ENCODE results near the gene HP1BP3.

HP1BP3 gene

DNA sequence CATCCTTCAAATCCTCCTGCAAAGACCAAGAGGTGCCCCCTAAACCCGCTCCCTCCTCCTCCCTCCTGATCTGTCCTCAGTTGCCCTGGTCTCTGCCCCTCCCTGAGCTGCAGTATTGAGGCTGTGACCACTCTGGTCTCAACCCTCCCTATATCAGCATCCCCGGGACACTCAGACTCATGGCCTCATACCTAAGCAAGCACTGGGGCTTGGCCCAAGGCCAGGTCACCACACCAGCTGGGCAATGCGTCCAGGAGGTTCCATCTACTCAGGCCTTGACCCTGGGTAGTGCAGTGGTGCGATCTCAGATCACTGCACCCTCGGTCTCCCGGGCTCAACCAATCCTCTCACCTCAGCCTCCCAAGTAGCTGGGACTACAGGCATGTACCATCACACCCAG lies 79.0 kb downstream of the HP1BP3 start:
- Histone ChIP-seq H3K9me2 (replicated peaks; ENCODE audit: control insufficient read depth, low read length) (no peaks in the 10 kb centered on the region), H3F3A (ENCODE audit: control insufficient read depth, insufficient read depth) (no peaks in the 10 kb centered on the region), H4K20me1 (ENCODE audit: control insufficient read depth, insufficient read depth, low read depth, low read length) (no peaks in the 10 kb centered on the region), H3K4me1 (ENCODE audit: control insufficient read depth, low read length) (no peaks in the 10 kb centered on the region), H3K27me3 (ENCODE audit: control insufficient read depth, low read length) (no peaks in the 10 kb centered on the region), H3K4me3 (ENCODE audit: low read length) (no peak overlapping the region), H3K4me2 (ENCODE audit: low read length) (no peak overlapping the region), H3K36me3 (ENCODE audit: control insufficient read depth, low read length) (no peaks in the 10 kb centered on the region), H3K27ac (ENCODE audit: low read depth, low read length) (no peak overlapping the region), H3K79me2 (ENCODE audit: control insufficient read depth, low read length) (no peaks in the 10 kb centered on the region), H3K9me3 (ENCODE audit: control insufficient read depth, insufficient read depth, low read length) (no peaks in the 10 kb centered on the region)
- TF ChIP-seq, protein P1, sequence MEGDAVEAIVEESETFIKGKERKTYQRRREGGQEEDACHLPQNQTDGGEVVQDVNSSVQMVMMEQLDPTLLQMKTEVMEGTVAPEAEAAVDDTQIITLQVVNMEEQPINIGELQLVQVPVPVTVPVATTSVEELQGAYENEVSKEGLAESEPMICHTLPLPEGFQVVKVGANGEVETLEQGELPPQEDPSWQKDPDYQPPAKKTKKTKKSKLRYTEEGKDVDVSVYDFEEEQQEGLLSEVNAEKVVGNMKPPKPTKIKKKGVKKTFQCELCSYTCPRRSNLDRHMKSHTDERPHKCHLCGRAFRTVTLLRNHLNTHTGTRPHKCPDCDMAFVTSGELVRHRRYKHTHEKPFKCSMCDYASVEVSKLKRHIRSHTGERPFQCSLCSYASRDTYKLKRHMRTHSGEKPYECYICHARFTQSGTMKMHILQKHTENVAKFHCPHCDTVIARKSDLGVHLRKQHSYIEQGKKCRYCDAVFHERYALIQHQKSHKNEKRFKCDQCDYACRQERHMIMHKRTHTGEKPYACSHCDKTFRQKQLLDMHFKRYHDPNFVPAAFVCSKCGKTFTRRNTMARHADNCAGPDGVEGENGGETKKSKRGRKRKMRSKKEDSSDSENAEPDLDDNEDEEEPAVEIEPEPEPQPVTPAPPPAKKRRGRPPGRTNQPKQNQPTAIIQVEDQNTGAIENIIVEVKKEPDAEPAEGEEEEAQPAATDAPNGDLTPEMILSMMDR (IDR thresholded peaks at IDR 0.05; ENCODE audit: low read depth, low read length, poor library complexity, severe bottlenecking), result no peak
- TF ChIP-seq EZH2phosphoT487 (IDR thresholded peaks at IDR 0.05; ENCODE audit: borderline replicate concordance, low read length), result no peak

DNA sequence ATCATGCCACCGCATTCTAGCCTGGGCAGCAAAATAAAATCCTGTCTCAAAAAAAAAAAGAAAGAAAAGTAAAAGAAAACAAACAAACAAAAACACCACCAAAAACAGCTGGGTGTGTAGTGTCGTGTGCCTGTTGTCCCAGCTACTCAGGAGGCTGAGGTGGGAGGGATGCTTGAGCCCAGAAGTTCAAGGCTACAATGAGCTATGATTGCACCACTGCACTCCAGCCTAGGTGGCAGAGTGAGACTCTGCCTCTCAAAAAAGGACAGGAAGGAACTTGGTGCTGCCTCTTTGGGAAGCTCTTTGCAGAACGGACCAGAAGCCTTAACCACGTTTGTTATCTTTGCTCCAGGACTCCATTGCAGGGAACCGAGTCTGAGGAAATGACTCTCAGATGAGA lies 80.3 kb downstream of the HP1BP3 start:
- Histone ChIP-seq H4K20me1 (ENCODE audit: control insufficient read depth, insufficient read depth, low read depth, low read length) (no peaks in the 10 kb centered on the region), H3K79me2 (ENCODE audit: control insufficient read depth, low read length) (no peaks in the 10 kb centered on the region), H3K4me3 (ENCODE audit: low read length) (no peak overlapping the region), H3F3A (ENCODE audit: control insufficient read depth, insufficient read depth) (no peaks in the 10 kb centered on the region), H3K27me3 (ENCODE audit: control insufficient read depth, low read length) (no peaks in the 10 kb centered on the region), H3K9me3 (ENCODE audit: control insufficient read depth, insufficient read depth, low read length) (no peaks in the 10 kb centered on the region), H3K4me1 (ENCODE audit: control insufficient read depth, low read length) (no peaks in the 10 kb centered on the region), H3K9me2 (replicated peaks; ENCODE audit: control insufficient read depth, low read length) (no peaks in the 10 kb centered on the region), H3K27ac (ENCODE audit: low read depth, low read length) (no peak overlapping the region), H3K36me3 (ENCODE audit: control insufficient read depth, low read length) (no peaks in the 10 kb centered on the region), H3K4me2 (ENCODE audit: low read length) (no peak overlapping the region)
- TF ChIP-seq, protein P1 (IDR thresholded peaks at IDR 0.05; ENCODE audit: low read depth, low read length, poor library complexity, severe bottlenecking), result no peak
- no peak for TF ChIP-seq EZH2phosphoT487 (IDR thresholded peaks at IDR 0.05; ENCODE audit: borderline replicate concordance, low read length)

DNA sequence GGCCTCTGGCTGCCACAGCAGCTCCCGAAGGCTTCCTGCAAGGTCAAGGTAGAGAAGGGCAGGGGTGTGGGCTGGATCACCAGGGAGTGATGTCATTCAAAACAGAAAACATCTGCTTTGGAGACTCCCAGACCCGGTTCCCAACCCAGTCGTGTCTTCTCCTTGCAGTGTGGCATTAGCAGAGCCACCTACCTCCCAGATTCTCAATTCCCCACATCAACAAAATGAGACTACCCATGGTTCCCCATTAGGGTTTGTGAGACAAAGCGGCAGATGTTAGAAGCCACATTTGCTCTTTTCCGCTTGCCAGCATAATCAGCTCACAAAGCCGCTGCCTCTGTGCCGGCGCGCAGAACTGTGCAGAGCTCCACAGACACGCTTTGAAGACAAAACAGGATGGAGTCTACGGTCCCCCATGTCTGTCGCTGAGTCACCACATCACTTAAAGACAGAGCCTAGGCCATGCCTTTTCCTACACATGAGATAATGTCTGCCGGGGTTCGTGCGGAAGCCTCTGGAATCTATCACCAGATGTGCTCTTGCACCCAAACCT lies 81.8 kb downstream of the HP1BP3 start:
- Histone ChIP-seq H3K79me2 (ENCODE audit: control insufficient read depth, low read length) (no peaks in the 10 kb centered on the region), H3K27me3 (ENCODE audit: control insufficient read depth, low read length) (no peaks in the 10 kb centered on the region), H3K36me3 (ENCODE audit: control insufficient read depth, low read length) (no peaks in the 10 kb centered on the region), H3K4me2 (ENCODE audit: low read length) (no peak overlapping the region), H3K27ac (ENCODE audit: low read depth, low read length) (no peak overlapping the region), H3F3A (ENCODE audit: control insufficient read depth, insufficient read depth) (no peaks in the 10 kb centered on the region), H3K4me3 (ENCODE audit: low read length) (no peak overlapping the region), H3K9me3 (ENCODE audit: control insufficient read depth, insufficient read depth, low read length) (no peaks in the 10 kb centered on the region), H3K9me2 (replicated peaks; ENCODE audit: control insufficient read depth, low read length) (no peaks in the 10 kb centered on the region), H4K20me1 (ENCODE audit: control insufficient read depth, insufficient read depth, low read depth, low read length) (no peaks in the 10 kb centered on the region), H3K4me1 (ENCODE audit: control insufficient read depth, low read length) (no peaks in the 10 kb centered on the region)
- TF ChIP-seq EZH2phosphoT487 (IDR thresholded peaks at IDR 0.05; ENCODE audit: borderline replicate concordance, low read length), result no peak
- TF ChIP-seq, protein P1 (IDR thresholded peaks at IDR 0.05; ENCODE audit: low read depth, low read length, poor library complexity, severe bottlenecking), result no peak

Measured in DOHH2 (cell line).